ENCODE data around the gene LAMC3.

Gene LAMC3

GRCh38 chr9:131008909-131009618 is at the start of gene LAMC3:
LAMC3 (plus strand) TSS chr9:131009174; CDS start chr9:131009215, 41 bp downstream.
- no peak for DNase-seq

- DNase-seq = no peak
Measured at GRCh38 chr9:130959809-130960334, 49.1 kb upstream of the LAMC3 start.

GRCh38 chr9:130960522-130961378 is 48.2 kb upstream of the LAMC3 start:
- no peak for DNase-seq

- DNase-seq = no peak
Measured at GRCh38 chr9:130961511-130962300, 47.3 kb upstream of the LAMC3 start.

- DNase-seq = no peak
Measured at GRCh38 chr9:130962418-130963316, 46.3 kb upstream of the LAMC3 start.

GRCh38 chr9:130963337-130963908 is 45.6 kb upstream of the LAMC3 start:
- DNase-seq = no peak

- DNase-seq = no peak
Measured at GRCh38 chr9:130963916-130964315, 45.1 kb upstream of the LAMC3 start.

GRCh38 chr9:130965680-130966079 is 43.3 kb upstream of the LAMC3 start:
- no peak for DNase-seq

- no peak for DNase-seq
Measured at GRCh38 chr9:130970052-130970451, 38.9 kb upstream of the LAMC3 start.

GRCh38 chr9:130970855-130971254 is 38.1 kb upstream of the LAMC3 start:
- no peak for DNase-seq

- no peak for DNase-seq
Measured at GRCh38 chr9:130971294-130971849, 37.6 kb upstream of the LAMC3 start.

GRCh38 chr9:130972277-130972956 is 36.6 kb upstream of the LAMC3 start:
- DNase-seq = no peak

- no peak for DNase-seq
Measured at GRCh38 chr9:130972957-130973685, 35.9 kb upstream of the LAMC3 start.

- no peak for DNase-seq
Measured at GRCh38 chr9:130973686-130974281, 35.2 kb upstream of the LAMC3 start.

GRCh38 chr9:130974697-130975096 is 34.3 kb upstream of the LAMC3 start:
- no peak for DNase-seq

GRCh38 chr9:130975156-130975555 is 33.8 kb upstream of the LAMC3 start:
- DNase-seq = no peak

- DNase-seq = no peak
Measured at GRCh38 chr9:130975932-130976841, 32.8 kb upstream of the LAMC3 start.

GRCh38 chr9:130977811-130978221 is 31.2 kb upstream of the LAMC3 start:
- DNase-seq = no peak

Measured in bone marrow (tissue), 2 donors.